ENCODE data around the gene GOLT1A. TPM values are rescaled to one million over a fixed set of nuclear protein-coding genes. Genes with fewer than 3 reads are reported as not detected.

GOLT1A gene
- total RNA-seq, 1 experiment from 2014 or later = 8.5 TPM

- no peak for DNase-seq (ENCODE audit: low read depth)
- in situ Hi-C loops (cut with HindIII; ENCODE audit: low pct_unique_long_range_greater_than_20kb, low sequenced_read_pairs) = no loop called here
Observed at GRCh38 chr1:204150702-204151551, 62.9 kb downstream of the GOLT1A start.

DNA sequence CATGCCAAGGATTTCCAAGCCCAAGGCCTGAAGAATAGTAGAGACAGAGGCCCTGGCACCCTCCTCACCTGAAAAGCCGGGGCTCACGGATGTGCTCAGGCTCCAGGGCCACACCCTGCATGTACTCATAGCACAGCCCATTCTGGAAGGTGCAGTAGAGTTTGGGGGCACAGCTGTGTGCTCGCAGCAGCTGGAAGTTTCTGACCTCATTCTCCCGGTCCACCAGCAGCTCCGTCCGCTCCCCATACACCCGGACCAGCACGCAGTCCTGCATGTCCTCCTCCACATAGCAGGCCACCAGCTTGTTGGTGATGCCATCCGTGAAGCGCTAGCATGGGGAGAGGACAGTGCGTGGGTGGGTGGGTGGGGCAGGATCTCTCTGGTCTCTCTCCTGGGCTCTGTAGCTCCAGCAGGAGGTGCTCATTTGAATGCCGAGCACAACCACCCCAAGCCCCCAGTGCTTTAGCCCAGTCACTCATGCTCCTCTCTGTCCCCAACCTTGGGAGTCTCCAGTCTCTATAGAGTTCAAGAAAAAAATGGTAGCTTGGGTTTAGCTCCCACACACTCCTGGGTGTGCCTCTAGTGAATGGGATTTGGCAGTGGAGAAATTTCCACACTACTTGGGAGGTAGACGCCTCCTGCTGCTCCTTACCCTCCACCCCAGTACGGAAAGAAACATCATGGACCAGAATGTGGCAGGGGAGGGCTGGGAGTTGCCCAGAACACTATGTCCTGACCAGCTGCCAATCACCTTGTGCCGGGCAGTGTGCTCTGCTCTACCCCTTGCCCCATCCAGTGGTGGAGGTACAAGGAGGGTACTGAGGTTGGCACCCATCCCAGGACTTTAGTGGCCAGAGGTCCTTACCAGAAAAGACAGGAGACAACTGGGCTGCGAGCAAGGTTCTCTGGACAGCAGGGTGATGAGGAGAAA lies 63.9 kb downstream of the GOLT1A start:
- DNase-seq (ENCODE audit: low read depth) = no peak
- in situ Hi-C loops (cut with HindIII; ENCODE audit: low pct_unique_long_range_greater_than_20kb, low sequenced_read_pairs) = loop anchor here (25.0 kb wide), 1 partner anchor 288 kb away; the partner anchor contains the start of gene SNRPE

GRCh38 chr1:204149107-204149506 lies 64.7 kb downstream of the GOLT1A start:
- DNase-seq (ENCODE audit: low read depth) = no peak
- in situ Hi-C loops (cut with HindIII; ENCODE audit: low pct_unique_long_range_greater_than_20kb, low sequenced_read_pairs) = loop anchor here (25.0 kb wide), 1 partner anchor 287 kb away; the partner anchor contains the start of gene SNRPE

Other genes with a start within 250 kb of the GOLT1A start
- gene SOX13, start 140.9 kb downstream of the GOLT1A start, total RNA-seq (2014; rRNA removed; shearing (Covaris generic); ENCODE audit: low replicate concordance) = 0.06 and 3.4 TPM in 2 replicates
- gene ETNK2, start 61.9 kb downstream of the GOLT1A start, total RNA-seq (2014; rRNA removed; shearing (Covaris generic); ENCODE audit: low replicate concordance) = 5.3 and 5.6 TPM in 2 replicates
- gene REN, start 47.7 kb downstream of the GOLT1A start, total RNA-seq (2014; rRNA removed; shearing (Covaris generic); ENCODE audit: low replicate concordance) = not detected in 2 replicates
- not detected in 2 replicates for gene KISS1, start 17.5 kb downstream of the GOLT1A start, total RNA-seq (2014; rRNA removed; shearing (Covaris generic); ENCODE audit: low replicate concordance)
- 20.8 and 36.3 TPM in 2 replicates for gene PLEKHA6, start 145.9 kb upstream of the GOLT1A start, total RNA-seq (2014; rRNA removed; shearing (Covaris generic); ENCODE audit: low replicate concordance)
- 22.6 and 26.1 TPM in 2 replicates for gene PPP1R15B, start 197.8 kb upstream of the GOLT1A start, total RNA-seq (2014; rRNA removed; shearing (Covaris generic); ENCODE audit: low replicate concordance)

Data from Caki2 (cell line).